ENCODE measurements around the gene VAV3. TPM values are rescaled to one million over a fixed set of nuclear protein-coding genes. Genes with fewer than 3 reads are reported as not detected.

Gene VAV3
- polyA plus RNA-seq, 1 of the 3 experiments (the other 2 are of a cell fraction) = not detected

DNA sequence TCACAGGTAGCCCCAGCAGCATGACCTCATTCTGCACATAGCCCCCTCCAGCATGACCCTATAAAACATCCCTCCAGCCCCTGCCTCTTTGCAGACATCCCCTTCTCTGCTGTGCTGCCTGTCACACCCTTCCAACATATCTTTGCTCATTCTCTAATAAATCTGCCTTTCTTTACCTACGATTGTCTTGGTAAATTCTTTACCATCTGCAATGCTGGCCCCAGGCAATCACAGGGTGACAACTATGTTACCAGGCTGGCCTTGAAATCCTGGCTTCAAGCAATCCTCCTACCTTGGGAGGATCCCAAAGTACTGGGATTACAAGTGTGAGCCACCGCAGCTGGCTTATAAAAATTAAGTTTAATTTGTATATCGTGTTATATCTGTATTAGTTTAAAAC, 134.5 kb downstream of the VAV3 start:
- Histone ChIP-seq H3K27ac (ENCODE audit: low read depth in 2 of 2, low read length in 1 of 2) (no peak overlapping the region), H3F3A (replicated peaks; ENCODE audit: insufficient read depth) (peaks cover 4% of the 10 kb centered on the region), H3K4me1 (ENCODE audit: control insufficient read depth in 1 of 2, insufficient read depth in 2 of 2, low read depth in 1 of 2, low read length in 1 of 2) (no peaks in the 10 kb centered on the region; a peak in 1 of 4 replicates), H4K20me1 (ENCODE audit: insufficient read depth) (no peaks in the 10 kb centered on the region), H3K27me3 (ENCODE audit: insufficient read depth) (no peaks in the 10 kb centered on the region), H3K9me3 (no peaks in the 10 kb centered on the region), H3K9me2 (no peaks in the 10 kb centered on the region), H3K36me3 (replicated peaks in 1 of 2; ENCODE audit: control insufficient read depth in 1 of 2, insufficient read depth in 2 of 2, low read length in 1 of 2) (no peaks in the 10 kb centered on the region), H3K79me2 (ENCODE audit: insufficient read depth) (no peaks in the 10 kb centered on the region), H3K4me3 (ENCODE audit: low read depth in 2 of 2, low read length in 1 of 2) (no peak overlapping the region), H3K9ac (no peak overlapping the region), H3K4me2 (no peak overlapping the region), H2AFZ (ENCODE audit: low read depth) (no peak overlapping the region)
- DNase-seq = no peak
- ChIA-PET CTCF (interaction anchor here (1.0 to 1.5 kb wide), 2 partner anchors 33 to 48 kb away, joined by 3 to 4 read pairs; no protein-coding TSS in a partner anchor), POLR2A (no interaction called here)
- WGBS (ENCODE audit: low lambda C conversion rate) = 57% methylated on average over 3 of the region's 3 CpGs
- TF ChIP-seq ELF1 (IDR thresholded peaks at IDR 0.05) = no peak
- no peak for TF ChIP-seq NFIC (IDR thresholded peaks at IDR 0.05; ENCODE audit: borderline replicate concordance)
- no peak for TF ChIP-seq CHD2 (IDR thresholded peaks at IDR 0.05; ENCODE audit: low read length, partially characterized antibody)
- no peak for TF ChIP-seq POLR2AphosphoS5 (IDR thresholded peaks at IDR 0.05; ENCODE audit: low read depth, low read length)
- no peak for TF ChIP-seq RCOR1 (IDR thresholded peaks at IDR 0.05; ENCODE audit: low read length)
- TF ChIP-seq TAF1 (IDR thresholded peaks at IDR 0.05; ENCODE audit: borderline replicate concordance, low read depth, low read length) = no peak
- TF ChIP-seq EZH2phosphoT487 (IDR thresholded peaks at IDR 0.05; ENCODE audit: borderline replicate concordance, low read depth) = no peak
- TF ChIP-seq, protein P1, sequence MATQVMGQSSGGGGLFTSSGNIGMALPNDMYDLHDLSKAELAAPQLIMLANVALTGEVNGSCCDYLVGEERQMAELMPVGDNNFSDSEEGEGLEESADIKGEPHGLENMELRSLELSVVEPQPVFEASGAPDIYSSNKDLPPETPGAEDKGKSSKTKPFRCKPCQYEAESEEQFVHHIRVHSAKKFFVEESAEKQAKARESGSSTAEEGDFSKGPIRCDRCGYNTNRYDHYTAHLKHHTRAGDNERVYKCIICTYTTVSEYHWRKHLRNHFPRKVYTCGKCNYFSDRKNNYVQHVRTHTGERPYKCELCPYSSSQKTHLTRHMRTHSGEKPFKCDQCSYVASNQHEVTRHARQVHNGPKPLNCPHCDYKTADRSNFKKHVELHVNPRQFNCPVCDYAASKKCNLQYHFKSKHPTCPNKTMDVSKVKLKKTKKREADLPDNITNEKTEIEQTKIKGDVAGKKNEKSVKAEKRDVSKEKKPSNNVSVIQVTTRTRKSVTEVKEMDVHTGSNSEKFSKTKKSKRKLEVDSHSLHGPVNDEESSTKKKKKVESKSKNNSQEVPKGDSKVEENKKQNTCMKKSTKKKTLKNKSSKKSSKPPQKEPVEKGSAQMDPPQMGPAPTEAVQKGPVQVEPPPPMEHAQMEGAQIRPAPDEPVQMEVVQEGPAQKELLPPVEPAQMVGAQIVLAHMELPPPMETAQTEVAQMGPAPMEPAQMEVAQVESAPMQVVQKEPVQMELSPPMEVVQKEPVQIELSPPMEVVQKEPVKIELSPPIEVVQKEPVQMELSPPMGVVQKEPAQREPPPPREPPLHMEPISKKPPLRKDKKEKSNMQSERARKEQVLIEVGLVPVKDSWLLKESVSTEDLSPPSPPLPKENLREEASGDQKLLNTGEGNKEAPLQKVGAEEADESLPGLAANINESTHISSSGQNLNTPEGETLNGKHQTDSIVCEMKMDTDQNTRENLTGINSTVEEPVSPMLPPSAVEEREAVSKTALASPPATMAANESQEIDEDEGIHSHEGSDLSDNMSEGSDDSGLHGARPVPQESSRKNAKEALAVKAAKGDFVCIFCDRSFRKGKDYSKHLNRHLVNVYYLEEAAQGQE (IDR thresholded peaks at IDR 0.05; ENCODE audit: low read depth, low read length) = no peak
- TF ChIP-seq TCF12 (IDR thresholded peaks at IDR 0.05) = no peak
- TF ChIP-seq MXI1 (IDR thresholded peaks at IDR 0.05; ENCODE audit: low read depth, low read length) = no peak
- no peak for TF ChIP-seq RXRA (IDR thresholded peaks at IDR 0.05; ENCODE audit: borderline replicate concordance, low read depth)
- TF ChIP-seq, protein P2, sequence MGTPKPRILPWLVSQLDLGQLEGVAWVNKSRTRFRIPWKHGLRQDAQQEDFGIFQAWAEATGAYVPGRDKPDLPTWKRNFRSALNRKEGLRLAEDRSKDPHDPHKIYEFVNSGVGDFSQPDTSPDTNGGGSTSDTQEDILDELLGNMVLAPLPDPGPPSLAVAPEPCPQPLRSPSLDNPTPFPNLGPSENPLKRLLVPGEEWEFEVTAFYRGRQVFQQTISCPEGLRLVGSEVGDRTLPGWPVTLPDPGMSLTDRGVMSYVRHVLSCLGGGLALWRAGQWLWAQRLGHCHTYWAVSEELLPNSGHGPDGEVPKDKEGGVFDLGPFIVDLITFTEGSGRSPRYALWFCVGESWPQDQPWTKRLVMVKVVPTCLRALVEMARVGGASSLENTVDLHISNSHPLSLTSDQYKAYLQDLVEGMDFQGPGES (IDR thresholded peaks at IDR 0.05; ENCODE audit: low read depth, low read length) = no peak
- no peak for TF ChIP-seq RAD21 (IDR thresholded peaks at IDR 0.05; ENCODE audit: low read length)
- TF ChIP-seq TEAD4 (IDR thresholded peaks at IDR 0.05; ENCODE audit: borderline replicate concordance, insufficient read depth) = no peak
- TF ChIP-seq, protein P3, sequence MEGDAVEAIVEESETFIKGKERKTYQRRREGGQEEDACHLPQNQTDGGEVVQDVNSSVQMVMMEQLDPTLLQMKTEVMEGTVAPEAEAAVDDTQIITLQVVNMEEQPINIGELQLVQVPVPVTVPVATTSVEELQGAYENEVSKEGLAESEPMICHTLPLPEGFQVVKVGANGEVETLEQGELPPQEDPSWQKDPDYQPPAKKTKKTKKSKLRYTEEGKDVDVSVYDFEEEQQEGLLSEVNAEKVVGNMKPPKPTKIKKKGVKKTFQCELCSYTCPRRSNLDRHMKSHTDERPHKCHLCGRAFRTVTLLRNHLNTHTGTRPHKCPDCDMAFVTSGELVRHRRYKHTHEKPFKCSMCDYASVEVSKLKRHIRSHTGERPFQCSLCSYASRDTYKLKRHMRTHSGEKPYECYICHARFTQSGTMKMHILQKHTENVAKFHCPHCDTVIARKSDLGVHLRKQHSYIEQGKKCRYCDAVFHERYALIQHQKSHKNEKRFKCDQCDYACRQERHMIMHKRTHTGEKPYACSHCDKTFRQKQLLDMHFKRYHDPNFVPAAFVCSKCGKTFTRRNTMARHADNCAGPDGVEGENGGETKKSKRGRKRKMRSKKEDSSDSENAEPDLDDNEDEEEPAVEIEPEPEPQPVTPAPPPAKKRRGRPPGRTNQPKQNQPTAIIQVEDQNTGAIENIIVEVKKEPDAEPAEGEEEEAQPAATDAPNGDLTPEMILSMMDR (IDR thresholded peaks at IDR 0.05) = no peak
- no peak for TF ChIP-seq FOXM1 (IDR thresholded peaks at IDR 0.05; ENCODE audit: low read depth)
- no peak for TF ChIP-seq RFX5 (IDR thresholded peaks at IDR 0.05; ENCODE audit: low read length)
- TF ChIP-seq GATA2 (CRISPR knock-in tag; IDR thresholded peaks at IDR 0.05) = no peak
- TF ChIP-seq, protein P4, sequence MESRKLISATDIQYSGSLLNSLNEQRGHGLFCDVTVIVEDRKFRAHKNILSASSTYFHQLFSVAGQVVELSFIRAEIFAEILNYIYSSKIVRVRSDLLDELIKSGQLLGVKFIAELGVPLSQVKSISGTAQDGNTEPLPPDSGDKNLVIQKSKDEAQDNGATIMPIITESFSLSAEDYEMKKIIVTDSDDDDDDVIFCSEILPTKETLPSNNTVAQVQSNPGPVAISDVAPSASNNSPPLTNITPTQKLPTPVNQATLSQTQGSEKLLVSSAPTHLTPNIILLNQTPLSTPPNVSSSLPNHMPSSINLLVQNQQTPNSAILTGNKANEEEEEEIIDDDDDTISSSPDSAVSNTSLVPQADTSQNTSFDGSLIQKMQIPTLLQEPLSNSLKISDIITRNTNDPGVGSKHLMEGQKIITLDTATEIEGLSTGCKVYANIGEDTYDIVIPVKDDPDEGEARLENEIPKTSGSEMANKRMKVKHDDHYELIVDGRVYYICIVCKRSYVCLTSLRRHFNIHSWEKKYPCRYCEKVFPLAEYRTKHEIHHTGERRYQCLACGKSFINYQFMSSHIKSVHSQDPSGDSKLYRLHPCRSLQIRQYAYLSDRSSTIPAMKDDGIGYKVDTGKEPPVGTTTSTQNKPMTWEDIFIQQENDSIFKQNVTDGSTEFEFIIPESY (IDR thresholded peaks at IDR 0.05; ENCODE audit: borderline replicate concordance, low read depth) = no peak
- TF ChIP-seq YY1 (IDR thresholded peaks at IDR 0.05; ENCODE audit: low read depth) = no peak
